Right lobe of liver (tissue), 6 donors: Measurements from ENCODE around the gene SPTLC2. TPM values are rescaled to one million over a fixed set of nuclear protein-coding genes. Genes with fewer than 3 reads are reported as not detected.
"Not testable (repeated sequence)": the region's sequence is repeated elsewhere in the genome, so short reads cannot be mapped to it uniquely, and the experiment has no call there.

Source experiments
- ATAC-seq, 4 donors: fragments of 200-7000 bp; cut with Tn5 transposase; one replicate each; pipeline ENCODE4 v1.9.1; 2020; ENCODE audit warnings: mild to moderate bottlenecking in 4 of 4, moderate library complexity in 4 of 4
- DNase-seq, 3 donors: peaks; one replicate each; pipeline ENCODE4 v3.0.0-alpha.2; 2020
- H3K27ac ChIP-seq, 3 donors: fragments of 200-600 bp; one replicate each; pipeline ENCODE4 v1.8.0; 2022
- H3K27me3 ChIP-seq, 2 donors: fragments of 200-600 bp; one replicate each; pipeline ENCODE4 v1.8.0; 2022
- H3K36me3 ChIP-seq, 4 donors: fragments of 200-600 bp; sonication (generic) in 1 of 4; one replicate each; pipeline versions ENCODE4 v1.5.1 to v1.8.0; 2017 to 2022; ENCODE audit warnings: control low read depth in 1 of 4
- H3K4me1 ChIP-seq, 4 donors: fragments of 200-600 bp; sonication (generic) in 1 of 4; one replicate each; pipeline versions ENCODE4 v1.5.1 to v1.8.0; 2017 to 2022; ENCODE audit warnings: control low read depth in 1 of 4
- H3K4me3 ChIP-seq, 3 donors: fragments of 200-600 bp; one replicate each; pipeline ENCODE4 v1.8.0; 2022
- H3K9me3 ChIP-seq, 4 donors: fragments of 200-600 bp; sonication (generic) in 1 of 4; one replicate each; pipeline versions ENCODE4 v1.5.1 to v1.8.0; 2017 to 2022; ENCODE audit warnings: control low read depth in 1 of 4
- CTCF ChIP-seq, 4 donors: fragments of 200-600 bp in 3 of 4; fragments of 450-650 bp in 1 of 4; IDR thresholded peaks; one replicate each; pipeline versions ENCODE4 v1.5.1 to v1.8.0; 2016 to 2022; ENCODE audit warnings: antibody characterized with exemption in 4 of 4, mild to moderate bottlenecking in 2 of 4
- POLR2A ChIP-seq: fragments of 450-650 bp; IDR thresholded peaks from one replicate; pipeline ENCODE4 v1.6.1; 2017; ENCODE audit warnings: antibody characterized with exemption, mild to moderate bottlenecking
- WGBS: methylation state at CpG from one replicate; pipeline ENCODE4 v1.1.6; 2018; ENCODE audit warnings: low coverage, low lambda C conversion rate; ENCODE audit not compliant: insufficient coverage; ENCODE audit errors: missing lambda C conversion rate; 5-methylcytosine and 5-hydroxymethylcytosine counted together
- intact Hi-C, 2 donors: fragments of 100-400 bp; cut with DNase I; formaldehyde crosslinking; loops; one replicate each; pipeline versions ENCODE4 v1.11.2 to v1.14.1; 2022
- total RNA-seq, 6 experiments: library from RNA; depleted of rRNA in 2 of 6; stranded (reverse); fragments of >200 nt in 2 of 6; fragmentation: NEBNext Ultra II Directional in 3 of 6; extraction: Animal tissue kit (Norgen Biotek cat#: 25700) in 3 of 6; gene quantifications; one replicate each; pipeline versions ENCODE4 v1.1.0 to v1.2.4, GENCODE V29; 2016 to 2023
- donor health status: DM: no; HTN: yes; CAD: no.
- donor health status: DM: no; HTN: no; CAD: no.
- donor health status: DM: no; HTN: no; CAD: no.
- donor health status: DM: no; HTN: yes; CAD: no.
- donor health status: DM: no; HTN: yes; CAD: no.

The SPTLC2 gene
- total RNA-seq, 6 experiments from 2014 or later, result 5.9 to 16.4 (median 10.7) TPM

GRCh38 chr14:77554816-77555599, 61.4 kb downstream of the SPTLC2 start:
- Histone ChIP-seq H3K36me3 (peaks cover 0 to 7% (median 0%) of the 10 kb centered on the region in 4 donors), H3K27me3 (no peaks in the 10 kb centered on the region), H3K27ac (no peak overlapping the region), H3K9me3 (no peaks in the 10 kb centered on the region), H3K4me1 (no peaks in the 10 kb centered on the region), H3K4me3 (no peak overlapping the region)
- intact Hi-C loops, result no loop called here
- DNase-seq, result no peak
- WGBS, result 77% methylated on average over 8 of the region's 9 CpGs
- TF ChIP-seq POLR2A, result no peak
- no peak for TF ChIP-seq CTCF (IDR thresholded peaks at IDR 0.05)
- ATAC-seq, result no peak

- intact Hi-C loops, result no loop called here
- H3K27ac ChIP-seq, result no peak overlapping the region
- WGBS, result 39% methylated on average over 5 of the region's 5 CpGs
- H3K36me3 ChIP-seq, result peaks cover 0 to 12% (median 0%) of the 10 kb centered on the region in 4 donors
- TF ChIP-seq POLR2A, result no peak
- no peak for TF ChIP-seq CTCF (IDR thresholded peaks at IDR 0.05)
- ATAC-seq, result peak; percentile 33 to 58 (median 40)
- no peak for DNase-seq
- H3K27me3 ChIP-seq, result no peaks in the 10 kb centered on the region
- H3K9me3 ChIP-seq, result no peaks in the 10 kb centered on the region
- no peaks in the 10 kb centered on the region for H3K4me1 ChIP-seq
- H3K4me3 ChIP-seq, result no peak overlapping the region
These were observed 62.2 kb downstream of the SPTLC2 start for GRCh38 chr14:77554207-77554606.

- Histone ChIP-seq H3K9me3 (no peaks in the 10 kb centered on the region), H3K36me3 (peaks cover 0 to 19% (median 0%) of the 10 kb centered on the region in 4 donors), H3K4me1 (no peaks in the 10 kb centered on the region), H3K4me3 (no peak overlapping the region), H3K27ac (no peak overlapping the region), H3K27me3 (no peaks in the 10 kb centered on the region)
- intact Hi-C loops, result no loop called here
- WGBS, result no CpG with 5 or more reads among the region's 1 CpG
- ATAC-seq (no peak), DNase-seq (no peak)
- no peak for TF ChIP-seq POLR2A
- TF ChIP-seq CTCF (IDR thresholded peaks at IDR 0.05), result no peak
These were observed 67.0 kb downstream of the SPTLC2 start for GRCh38 chr14:77549451-77549850.

- no peak overlapping the region for H3K27ac ChIP-seq
- ATAC-seq, result no peak
- H3K9me3 ChIP-seq, result no peaks in the 10 kb centered on the region
- TF ChIP-seq POLR2A, result no peak
- TF ChIP-seq CTCF (IDR thresholded peaks at IDR 0.05), result no peak
- H3K4me1 ChIP-seq, result no peaks in the 10 kb centered on the region
- peaks cover 0 to 17% (median 0%) of the 10 kb centered on the region in 4 donors for H3K36me3 ChIP-seq
- intact Hi-C loops, result no loop called here
- H3K4me3 ChIP-seq, result no peak overlapping the region
- DNase-seq, result no peak
- 91% methylated on average over 6 of the region's 8 CpGs for WGBS
- H3K27me3 ChIP-seq, result no peaks in the 10 kb centered on the region
These were observed 68.8 kb downstream of the SPTLC2 start for GRCh38 chr14:77547512-77548180.

- H3K4me1 ChIP-seq, intact Hi-C loops, H3K4me3 ChIP-seq, H3K27me3 ChIP-seq, ATAC-seq, H3K27ac ChIP-seq, DNase-seq, H3K9me3 ChIP-seq: not testable (repeated sequence)
- peaks cover 0 to 17% (median 0%) of the 10 kb centered on the region in 4 donors for H3K36me3 ChIP-seq
- WGBS, result 94% methylated on average over 7 of the region's 11 CpGs
These were observed 71.3 kb downstream of the SPTLC2 start for GRCh38 chr14:77545171-77545570.
